Measurements from ENCODE around the gene QPRT.

DNA sequence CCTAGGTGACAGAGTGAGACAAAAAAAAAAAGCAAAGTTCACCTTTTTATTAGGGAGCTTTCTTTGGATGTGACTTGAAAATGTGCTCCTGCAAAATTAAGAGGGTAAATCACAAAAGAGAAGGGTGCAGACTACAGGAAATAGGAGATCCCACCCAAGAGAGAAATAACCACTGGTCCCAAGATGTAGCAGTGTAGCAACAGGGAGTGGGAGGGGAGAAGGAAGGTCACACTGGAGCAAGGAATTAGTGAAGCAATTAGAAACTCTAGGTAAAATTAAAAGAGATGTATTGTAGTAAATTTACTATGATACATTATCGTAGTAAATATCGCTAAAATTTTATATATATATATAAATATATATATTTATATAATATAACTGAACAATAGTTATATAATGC lies 28.2 kb upstream of the QPRT start:
- TF ChIP-seq, protein P1, sequence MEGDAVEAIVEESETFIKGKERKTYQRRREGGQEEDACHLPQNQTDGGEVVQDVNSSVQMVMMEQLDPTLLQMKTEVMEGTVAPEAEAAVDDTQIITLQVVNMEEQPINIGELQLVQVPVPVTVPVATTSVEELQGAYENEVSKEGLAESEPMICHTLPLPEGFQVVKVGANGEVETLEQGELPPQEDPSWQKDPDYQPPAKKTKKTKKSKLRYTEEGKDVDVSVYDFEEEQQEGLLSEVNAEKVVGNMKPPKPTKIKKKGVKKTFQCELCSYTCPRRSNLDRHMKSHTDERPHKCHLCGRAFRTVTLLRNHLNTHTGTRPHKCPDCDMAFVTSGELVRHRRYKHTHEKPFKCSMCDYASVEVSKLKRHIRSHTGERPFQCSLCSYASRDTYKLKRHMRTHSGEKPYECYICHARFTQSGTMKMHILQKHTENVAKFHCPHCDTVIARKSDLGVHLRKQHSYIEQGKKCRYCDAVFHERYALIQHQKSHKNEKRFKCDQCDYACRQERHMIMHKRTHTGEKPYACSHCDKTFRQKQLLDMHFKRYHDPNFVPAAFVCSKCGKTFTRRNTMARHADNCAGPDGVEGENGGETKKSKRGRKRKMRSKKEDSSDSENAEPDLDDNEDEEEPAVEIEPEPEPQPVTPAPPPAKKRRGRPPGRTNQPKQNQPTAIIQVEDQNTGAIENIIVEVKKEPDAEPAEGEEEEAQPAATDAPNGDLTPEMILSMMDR (IDR thresholded peaks at IDR 0.05; ENCODE audit: borderline replicate concordance, extremely low read depth, low read length, poor library complexity, severe bottlenecking): no peak
- TF ChIP-seq EZH2 (IDR thresholded peaks at IDR 0.05; ENCODE audit: borderline replicate concordance, low read depth, low read length, severe bottlenecking): no peak

All from DND-41 (cell line).